ENCODE results near the gene GPR162. TPM values are rescaled to one million over a fixed set of nuclear protein-coding genes. Genes with fewer than 3 reads are reported as not detected.

The GPR162 gene
- polyA plus RNA-seq, 1 donor from 2014 or later = 82.8 TPM

- TF ChIP-seq, protein P1, sequence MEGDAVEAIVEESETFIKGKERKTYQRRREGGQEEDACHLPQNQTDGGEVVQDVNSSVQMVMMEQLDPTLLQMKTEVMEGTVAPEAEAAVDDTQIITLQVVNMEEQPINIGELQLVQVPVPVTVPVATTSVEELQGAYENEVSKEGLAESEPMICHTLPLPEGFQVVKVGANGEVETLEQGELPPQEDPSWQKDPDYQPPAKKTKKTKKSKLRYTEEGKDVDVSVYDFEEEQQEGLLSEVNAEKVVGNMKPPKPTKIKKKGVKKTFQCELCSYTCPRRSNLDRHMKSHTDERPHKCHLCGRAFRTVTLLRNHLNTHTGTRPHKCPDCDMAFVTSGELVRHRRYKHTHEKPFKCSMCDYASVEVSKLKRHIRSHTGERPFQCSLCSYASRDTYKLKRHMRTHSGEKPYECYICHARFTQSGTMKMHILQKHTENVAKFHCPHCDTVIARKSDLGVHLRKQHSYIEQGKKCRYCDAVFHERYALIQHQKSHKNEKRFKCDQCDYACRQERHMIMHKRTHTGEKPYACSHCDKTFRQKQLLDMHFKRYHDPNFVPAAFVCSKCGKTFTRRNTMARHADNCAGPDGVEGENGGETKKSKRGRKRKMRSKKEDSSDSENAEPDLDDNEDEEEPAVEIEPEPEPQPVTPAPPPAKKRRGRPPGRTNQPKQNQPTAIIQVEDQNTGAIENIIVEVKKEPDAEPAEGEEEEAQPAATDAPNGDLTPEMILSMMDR (IDR thresholded peaks at IDR 0.05; ENCODE audit: poor library complexity, severe bottlenecking) = no peak
- no peaks in the 10 kb centered on the region for H3K9me2 ChIP-seq (ENCODE audit: insufficient read depth, low read length)
- no peaks in the 10 kb centered on the region for H4K20me1 ChIP-seq (ENCODE audit: insufficient read depth)
- H3F3A ChIP-seq (ENCODE audit: insufficient read depth, low read length, poor library complexity, severe bottlenecking) = peaks cover 5% of the 10 kb centered on the region
- no peak overlapping the region for H2AFZ ChIP-seq (ENCODE audit: low read depth, low read length)
- H3K9me3 ChIP-seq (ENCODE audit: low read length) = no peaks in the 10 kb centered on the region
- no peaks in the 10 kb centered on the region for H3K27me3 ChIP-seq (ENCODE audit: insufficient read depth, low read depth, low read length)
- H3K27ac ChIP-seq (ENCODE audit: low read length) = no peak overlapping the region
- H3K4me3 ChIP-seq (ENCODE audit: low read length) = peak overlapping the region; percentile 99
- H3K36me3 ChIP-seq (ENCODE audit: insufficient read depth, low read length) = no peaks in the 10 kb centered on the region
- peak overlapping the region; percentile 95 for H3K9ac ChIP-seq (ENCODE audit: low read length)
- peaks cover 17% of the 10 kb centered on the region for H3K79me2 ChIP-seq (replicated peaks; ENCODE audit: insufficient read depth, low read length)
- no peak overlapping the region for H3K4me2 ChIP-seq (ENCODE audit: low read length)
These were observed 8.8 kb downstream of the GPR162 start for GRCh38 chr12:6830286-6830890.

DNA sequence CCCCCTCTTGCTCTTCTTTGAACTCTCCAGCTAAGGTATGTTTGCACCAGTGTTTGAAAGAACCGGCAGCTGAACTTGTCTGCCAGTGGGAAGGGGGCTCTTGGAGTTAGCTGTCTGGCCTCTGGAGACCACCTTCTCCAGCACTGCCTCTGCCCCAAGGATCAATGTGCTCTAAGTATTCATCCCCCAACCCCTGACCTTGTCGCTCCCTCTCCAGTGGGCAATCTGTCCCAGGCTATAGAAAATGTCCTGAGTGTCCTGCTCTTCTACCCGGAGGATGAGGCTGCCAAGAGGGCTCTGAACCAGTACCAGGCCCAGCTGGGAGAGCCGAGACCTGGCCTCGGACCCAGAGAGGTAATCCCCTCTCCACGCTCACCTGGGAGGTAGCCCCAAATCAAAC, 9.4 kb downstream of the GPR162 start:
- no peak overlapping the region for H3K4me3 ChIP-seq (ENCODE audit: low read length)
- no peaks in the 10 kb centered on the region for H4K20me1 ChIP-seq (ENCODE audit: insufficient read depth)
- H3K79me2 ChIP-seq (replicated peaks; ENCODE audit: insufficient read depth, low read length) = peaks cover 17% of the 10 kb centered on the region
- H2AFZ ChIP-seq (ENCODE audit: low read depth, low read length) = no peak overlapping the region
- H3K9me3 ChIP-seq (ENCODE audit: low read length) = no peaks in the 10 kb centered on the region
- H3K36me3 ChIP-seq (ENCODE audit: insufficient read depth, low read length) = no peaks in the 10 kb centered on the region
- no peak overlapping the region for H3K4me2 ChIP-seq (ENCODE audit: low read length)
- no peak overlapping the region for H3K27ac ChIP-seq (ENCODE audit: low read length)
- no peaks in the 10 kb centered on the region for H3K27me3 ChIP-seq (ENCODE audit: insufficient read depth, low read depth, low read length)
- no peak for TF ChIP-seq MXI1 (conservative IDR thresholded peaks at IDR 0.05; ENCODE audit: poor library complexity, severe bottlenecking)
- no peak for TF ChIP-seq EP300 (conservative IDR thresholded peaks at IDR 0.05; ENCODE audit: poor library complexity, severe bottlenecking)
- TF ChIP-seq RAD21 (conservative IDR thresholded peaks at IDR 0.05) = no peak
- TF ChIP-seq, protein P1 (IDR thresholded peaks at IDR 0.05; ENCODE audit: poor library complexity, severe bottlenecking) = no peak
- no peak for TF ChIP-seq REST (IDR thresholded peaks at IDR 0.05; ENCODE audit: borderline replicate concordance)
- no peak for TF ChIP-seq POLR2AphosphoS5 (IDR thresholded peaks at IDR 0.05)
- no peak for TF ChIP-seq EZH2 (IDR thresholded peaks at IDR 0.05; ENCODE audit: borderline replicate concordance, insufficient read depth, low read length, poor library complexity, severe bottlenecking)
- TF ChIP-seq TAF1 (IDR thresholded peaks at IDR 0.05; ENCODE audit: low read depth) = no peak
- no peak for TF ChIP-seq SMC3 (conservative IDR thresholded peaks at IDR 0.05; ENCODE audit: poor library complexity)
- no peak overlapping the region for H3K9ac ChIP-seq (ENCODE audit: low read length)
- H3K9me2 ChIP-seq (ENCODE audit: insufficient read depth, low read length) = no peaks in the 10 kb centered on the region
- peaks cover 5% of the 10 kb centered on the region for H3F3A ChIP-seq (ENCODE audit: insufficient read depth, low read length, poor library complexity, severe bottlenecking)

Measured in neural cell (in vitro differentiated cells).